Measurements from ENCODE around the gene GSTO1. TPM values are rescaled to one million over a fixed set of nuclear protein-coding genes. Genes with fewer than 3 reads are reported as not detected.

The GSTO1 gene
- total and polyA plus RNA-seq, 12 donors = 108 to 262 (median 165) TPM

DNA sequence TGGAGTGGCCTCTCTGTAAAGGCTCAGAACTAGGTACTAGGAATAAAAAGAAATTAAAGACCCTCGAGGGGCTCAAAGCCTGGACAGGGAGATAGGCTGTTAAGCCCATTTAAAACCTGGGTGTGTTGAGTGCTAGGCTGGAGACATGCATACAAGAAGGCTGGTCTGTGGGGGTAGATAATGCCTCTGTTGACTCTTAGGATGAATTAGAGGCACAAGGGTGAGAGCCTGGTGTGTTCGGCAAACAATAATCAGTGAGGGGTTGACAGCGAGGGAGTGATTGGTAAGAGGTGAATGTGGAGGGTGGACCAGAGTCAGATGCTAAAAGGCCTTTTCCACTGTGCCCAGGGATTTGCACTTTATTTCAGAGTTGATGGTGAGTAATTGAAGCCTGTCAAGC is 27.0 kb downstream of the GSTO1 start:
- intact Hi-C loops (cut with DNase I) = no loop called here
- no peaks in the 10 kb centered on the region for H3K36me3 ChIP-seq (replicated peaks in 1 of 2)
- H3K27ac ChIP-seq = no peak overlapping the region
- WGBS, 4 donors = 78 to 85% (median 82%) methylated on average over 3 of the region's 3 CpGs
- no peak for DNase-seq
- H3K4me1 ChIP-seq (replicated peaks in 1 of 2) = no peaks in the 10 kb centered on the region
- no peaks in the 10 kb centered on the region for H3K9me3 ChIP-seq (replicated peaks in 1 of 3)
- no peak overlapping the region for H3K4me3 ChIP-seq
- H3K27me3 ChIP-seq = no peaks in the 10 kb centered on the region
- TF ChIP-seq, protein P1, sequence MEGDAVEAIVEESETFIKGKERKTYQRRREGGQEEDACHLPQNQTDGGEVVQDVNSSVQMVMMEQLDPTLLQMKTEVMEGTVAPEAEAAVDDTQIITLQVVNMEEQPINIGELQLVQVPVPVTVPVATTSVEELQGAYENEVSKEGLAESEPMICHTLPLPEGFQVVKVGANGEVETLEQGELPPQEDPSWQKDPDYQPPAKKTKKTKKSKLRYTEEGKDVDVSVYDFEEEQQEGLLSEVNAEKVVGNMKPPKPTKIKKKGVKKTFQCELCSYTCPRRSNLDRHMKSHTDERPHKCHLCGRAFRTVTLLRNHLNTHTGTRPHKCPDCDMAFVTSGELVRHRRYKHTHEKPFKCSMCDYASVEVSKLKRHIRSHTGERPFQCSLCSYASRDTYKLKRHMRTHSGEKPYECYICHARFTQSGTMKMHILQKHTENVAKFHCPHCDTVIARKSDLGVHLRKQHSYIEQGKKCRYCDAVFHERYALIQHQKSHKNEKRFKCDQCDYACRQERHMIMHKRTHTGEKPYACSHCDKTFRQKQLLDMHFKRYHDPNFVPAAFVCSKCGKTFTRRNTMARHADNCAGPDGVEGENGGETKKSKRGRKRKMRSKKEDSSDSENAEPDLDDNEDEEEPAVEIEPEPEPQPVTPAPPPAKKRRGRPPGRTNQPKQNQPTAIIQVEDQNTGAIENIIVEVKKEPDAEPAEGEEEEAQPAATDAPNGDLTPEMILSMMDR (IDR thresholded peaks at IDR 0.05) = no peak
- no peak for TF ChIP-seq POLR2A (IDR thresholded peaks at IDR 0.05)

DNA sequence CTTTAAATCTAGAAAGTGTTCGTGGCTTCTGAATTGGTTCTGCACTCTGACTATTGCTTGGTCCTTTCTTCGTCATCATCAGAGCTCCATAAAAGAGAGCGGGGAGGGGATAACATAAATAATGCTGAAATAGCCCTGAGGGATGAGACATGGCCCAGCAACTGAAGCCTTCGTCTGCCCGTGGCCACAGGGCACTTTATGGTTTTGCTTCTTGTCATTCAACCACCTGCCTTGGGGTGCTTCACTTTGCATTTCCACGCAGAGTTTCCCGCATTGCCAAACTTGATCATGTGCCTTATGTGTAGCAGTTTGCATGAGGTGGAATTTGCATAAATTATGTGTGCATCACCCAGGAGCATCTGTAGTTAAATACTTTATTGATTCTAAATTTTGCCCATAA is 30.2 kb downstream of the GSTO1 start:
- no peaks in the 10 kb centered on the region for H3K36me3 ChIP-seq (replicated peaks in 1 of 2)
- no peak for DNase-seq
- intact Hi-C loops (cut with DNase I) = no loop called here
- H3K4me3 ChIP-seq = no peak overlapping the region
- H3K27ac ChIP-seq = no peak overlapping the region
- TF ChIP-seq, protein P1 (IDR thresholded peaks at IDR 0.05) = no peak
- TF ChIP-seq POLR2A (IDR thresholded peaks at IDR 0.05) = no peak
- H3K27me3 ChIP-seq = no peaks in the 10 kb centered on the region
- H3K9me3 ChIP-seq (replicated peaks in 1 of 3) = no peaks in the 10 kb centered on the region
- WGBS, 4 donors = 82 to 91% (median 88%) methylated on average over 7 of the region's 7 CpGs
- H3K4me1 ChIP-seq (replicated peaks in 1 of 2) = no peaks in the 10 kb centered on the region

DNA sequence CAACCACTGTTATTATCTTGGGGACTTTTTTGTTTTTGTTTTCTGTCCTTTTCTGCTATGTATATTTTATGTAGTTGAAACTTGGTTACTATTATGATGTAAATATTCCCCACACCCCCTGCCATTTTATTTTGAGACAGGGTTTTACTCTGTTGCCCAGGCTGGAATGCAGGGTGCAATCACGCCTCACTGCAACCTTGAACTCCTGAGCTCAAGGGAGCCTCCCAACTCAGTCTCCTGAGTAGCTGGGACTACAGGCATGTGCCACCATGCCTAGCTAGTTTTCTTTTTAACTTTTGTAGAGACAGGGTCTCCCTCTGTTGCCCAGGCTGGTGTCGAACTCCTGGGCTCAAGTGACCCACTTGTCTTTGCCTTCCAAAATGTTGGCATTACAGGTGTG is 32.2 kb downstream of the GSTO1 start:
- 74 to 81% (median 79%) methylated on average over 2 of the region's 2 CpGs for WGBS, 4 donors
- peaks cover 0 to 5% of the 10 kb centered on the region in 2 donors for H3K4me1 ChIP-seq (replicated peaks in 1 of 2)
- no peak for DNase-seq
- no peak for TF ChIP-seq POLR2A (IDR thresholded peaks at IDR 0.05)
- TF ChIP-seq, protein P1 (IDR thresholded peaks at IDR 0.05) = no peak
- no peaks in the 10 kb centered on the region for H3K27me3 ChIP-seq
- intact Hi-C loops (cut with DNase I) = no loop called here
- no peaks in the 10 kb centered on the region for H3K9me3 ChIP-seq (replicated peaks in 1 of 3)
- no peak overlapping the region for H3K4me3 ChIP-seq
- H3K27ac ChIP-seq = no peak overlapping the region
- no peaks in the 10 kb centered on the region for H3K36me3 ChIP-seq (replicated peaks in 1 of 2)

DNA sequence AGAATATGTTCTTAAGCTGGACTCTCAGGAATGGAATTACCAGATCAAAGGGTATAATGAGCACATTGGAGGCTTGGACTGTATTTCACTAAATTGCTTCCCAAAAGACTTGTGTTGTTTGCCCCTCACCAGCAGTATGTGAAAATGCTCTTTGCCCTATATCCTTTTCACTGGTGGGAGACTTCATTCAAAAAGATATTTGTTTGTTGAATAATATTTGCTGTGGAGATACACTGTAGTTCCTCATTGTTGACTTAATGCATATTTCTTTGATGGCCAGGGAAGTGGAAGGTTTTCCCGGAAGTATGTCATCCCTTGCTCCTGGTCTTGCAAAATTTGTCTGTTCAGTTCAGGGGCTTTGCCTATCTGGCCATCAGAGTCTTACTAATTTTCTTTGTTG is 33.7 kb downstream of the GSTO1 start:
- H3K4me1 ChIP-seq (replicated peaks in 1 of 2) = peaks cover 0 to 17% of the 10 kb centered on the region in 2 donors
- H3K36me3 ChIP-seq (replicated peaks in 1 of 2) = no peaks in the 10 kb centered on the region
- TF ChIP-seq, protein P1 (IDR thresholded peaks at IDR 0.05) = no peak
- no peak for TF ChIP-seq POLR2A (IDR thresholded peaks at IDR 0.05)
- DNase-seq = no peak
- WGBS, 4 donors = 59 to 63% (median 61%) methylated on average over 1 of the region's 1 CpG
- no peak overlapping the region for H3K27ac ChIP-seq
- intact Hi-C loops (cut with DNase I) = no loop called here
- no peak overlapping the region for H3K4me3 ChIP-seq
- no peaks in the 10 kb centered on the region for H3K27me3 ChIP-seq
- no peaks in the 10 kb centered on the region for H3K9me3 ChIP-seq (replicated peaks in 1 of 3)

Data from adrenal gland (tissue), 12 donors.